CD4-positive, alpha-beta T cell treated with Interleukin-2 at 100 ng/mL for 4 hours (primary cell): ENCODE results near the gene PGRMC2.

Experiments used
- DNase-seq: peaks from one replicate; pipeline ENCODE4 v3.0.0-alpha.2; 2020; ENCODE audit warnings: low spot score

Gene PGRMC2, protein sequence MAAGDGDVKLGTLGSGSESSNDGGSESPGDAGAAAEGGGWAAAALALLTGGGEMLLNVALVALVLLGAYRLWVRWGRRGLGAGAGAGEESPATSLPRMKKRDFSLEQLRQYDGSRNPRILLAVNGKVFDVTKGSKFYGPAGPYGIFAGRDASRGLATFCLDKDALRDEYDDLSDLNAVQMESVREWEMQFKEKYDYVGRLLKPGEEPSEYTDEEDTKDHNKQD

DNA sequence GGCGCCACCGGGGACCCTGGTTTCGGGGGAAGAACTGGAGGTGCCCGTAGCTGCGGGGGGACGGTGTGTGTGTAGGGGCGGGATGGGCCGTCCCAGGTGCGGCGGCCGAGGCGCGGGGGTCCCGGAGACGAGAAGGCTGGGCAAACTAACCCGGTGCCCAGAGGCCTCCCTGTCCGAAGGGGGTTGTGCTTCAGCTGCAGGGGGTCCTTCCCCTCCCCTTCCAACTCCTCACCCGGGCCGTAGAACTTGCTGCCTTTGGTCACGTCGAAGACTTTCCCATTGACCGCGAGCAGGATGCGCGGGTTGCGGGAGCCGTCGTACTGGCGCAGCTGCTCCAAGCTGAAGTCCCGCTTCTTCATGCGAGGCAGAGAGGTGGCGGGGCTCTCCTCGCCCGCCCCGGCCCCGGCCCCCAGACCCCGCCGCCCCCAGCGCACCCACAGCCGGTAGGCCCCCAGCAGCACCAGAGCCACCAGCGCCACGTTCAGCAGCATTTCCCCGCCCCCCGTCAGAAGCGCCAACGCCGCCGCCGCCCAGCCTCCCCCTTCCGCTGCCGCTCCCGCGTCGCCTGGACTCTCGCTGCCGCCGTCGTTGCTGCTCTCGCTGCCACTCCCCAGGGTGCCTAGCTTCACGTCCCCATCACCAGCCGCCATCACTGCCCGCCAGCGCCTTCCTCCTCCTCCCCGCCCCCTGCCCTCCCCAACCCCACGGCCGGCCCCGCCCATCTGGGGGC lies at the start of gene PGRMC2:
PGRMC2 (minus strand) TSS at position 673 of the 730 bp plus-strand sequence; CDS start at position 650, 23 bp downstream.
- DNase-seq: no peak

DNA sequence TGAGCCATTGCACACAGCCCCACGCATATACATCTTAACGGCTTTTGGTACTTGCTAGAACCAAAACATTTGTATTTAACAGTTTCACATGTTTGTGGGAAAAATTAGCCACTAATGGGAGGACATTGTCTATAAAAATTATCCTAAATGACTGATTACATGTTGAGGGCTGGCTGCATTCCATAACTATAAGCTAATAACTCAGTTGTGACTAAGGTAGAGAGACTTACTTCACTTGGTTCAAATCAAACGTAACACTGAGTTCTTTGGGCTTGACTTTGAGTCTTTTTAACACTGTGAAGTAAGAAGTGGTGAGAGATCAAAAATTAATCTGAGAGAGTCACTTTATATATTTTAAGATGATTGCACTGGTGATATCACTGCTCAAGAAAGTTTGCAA lies 47.9 kb upstream of the PGRMC2 start:
- DNase-seq: no peak

DNA sequence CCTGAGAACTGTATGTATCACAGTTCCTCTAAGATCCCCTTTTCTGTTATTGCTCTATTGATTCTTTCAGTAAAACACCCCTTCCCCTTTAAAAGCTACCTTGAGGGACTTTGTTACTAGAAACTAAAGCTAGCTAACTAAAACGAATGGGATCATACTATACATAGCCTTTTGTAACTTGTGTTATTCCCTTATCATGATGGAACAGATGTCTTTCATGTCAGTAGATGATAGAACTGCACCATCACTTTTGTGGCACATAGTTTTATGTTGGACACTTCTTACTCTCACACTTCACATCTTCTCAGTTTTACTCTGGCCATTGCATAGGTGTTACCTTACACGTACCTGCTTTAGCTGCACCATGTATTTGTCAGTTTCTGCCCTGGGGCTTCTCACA lies 46.6 kb upstream of the PGRMC2 start:
- DNase-seq: no peak

DNA sequence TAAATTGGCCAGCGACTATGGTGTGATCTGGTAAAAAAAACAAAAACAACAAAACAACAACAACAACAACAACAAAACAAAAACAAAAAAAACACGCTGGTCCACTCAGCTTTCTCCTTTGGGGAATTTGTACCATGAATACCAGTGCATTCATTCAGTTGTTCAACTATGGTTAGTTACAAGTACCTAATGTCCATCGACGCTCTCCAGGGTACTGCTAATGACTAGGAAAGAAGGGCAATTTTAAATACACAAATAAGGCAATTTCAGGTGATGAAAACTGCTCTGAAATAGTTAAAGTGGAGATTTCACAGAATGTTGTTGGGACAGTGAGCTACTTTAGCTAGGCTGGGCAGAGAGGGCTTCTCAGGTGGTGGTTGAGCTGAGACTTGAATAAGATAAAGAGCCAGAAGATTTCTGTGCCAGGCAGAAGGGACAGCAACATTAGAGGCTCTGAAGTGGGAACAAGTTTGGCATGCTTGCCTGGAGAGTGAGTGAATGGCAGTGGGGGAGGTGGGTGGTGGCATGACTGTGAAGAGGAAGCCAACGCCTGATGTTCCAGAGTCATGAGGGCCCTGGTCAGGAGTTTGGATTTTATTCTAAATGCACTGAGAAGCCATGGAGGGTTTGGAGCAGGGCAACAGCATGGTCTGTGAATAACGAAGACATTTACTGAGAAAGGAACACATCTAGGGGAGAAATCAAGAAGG lies 45.9 kb upstream of the PGRMC2 start:
- DNase-seq: no peak

DNA sequence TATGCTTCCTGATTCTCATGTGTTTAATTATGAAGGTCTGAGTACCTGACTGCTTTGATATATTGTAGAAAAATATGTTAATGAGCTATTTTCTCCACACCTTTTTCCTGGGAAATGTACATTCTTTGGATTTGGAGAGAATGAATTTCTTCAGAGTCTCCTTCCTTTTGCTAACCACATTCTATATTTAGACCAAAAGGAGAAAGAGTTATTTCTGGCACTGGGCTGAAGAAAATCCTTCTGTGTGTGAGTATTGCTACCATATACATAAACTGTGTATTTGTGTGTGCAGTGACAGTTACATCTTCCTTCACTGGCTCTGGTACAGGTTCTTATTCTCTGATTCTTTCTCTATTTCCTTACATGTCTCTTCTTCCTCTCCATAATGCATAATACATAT lies 44.5 kb upstream of the PGRMC2 start:
- DNase-seq: no peak

DNA sequence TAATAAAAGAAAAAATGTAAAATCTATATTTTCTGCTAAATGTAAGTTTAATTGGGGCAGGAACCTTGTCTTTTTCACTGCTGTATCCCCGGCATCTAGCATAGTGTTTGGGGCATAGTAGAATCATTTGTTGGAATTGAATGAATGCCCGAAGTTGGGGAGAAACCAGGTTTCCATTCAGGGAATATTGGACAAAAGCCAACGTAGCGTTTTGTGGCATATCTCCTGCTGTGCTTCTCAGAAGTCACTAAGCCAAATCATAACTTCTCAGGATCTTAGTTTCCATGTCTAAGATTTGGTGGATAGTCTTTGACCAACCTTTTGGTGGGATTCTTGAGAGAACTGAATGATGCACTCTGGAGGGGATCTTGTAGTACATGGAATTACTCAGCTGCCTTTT lies 42.0 kb upstream of the PGRMC2 start:
- DNase-seq: no peak

DNA sequence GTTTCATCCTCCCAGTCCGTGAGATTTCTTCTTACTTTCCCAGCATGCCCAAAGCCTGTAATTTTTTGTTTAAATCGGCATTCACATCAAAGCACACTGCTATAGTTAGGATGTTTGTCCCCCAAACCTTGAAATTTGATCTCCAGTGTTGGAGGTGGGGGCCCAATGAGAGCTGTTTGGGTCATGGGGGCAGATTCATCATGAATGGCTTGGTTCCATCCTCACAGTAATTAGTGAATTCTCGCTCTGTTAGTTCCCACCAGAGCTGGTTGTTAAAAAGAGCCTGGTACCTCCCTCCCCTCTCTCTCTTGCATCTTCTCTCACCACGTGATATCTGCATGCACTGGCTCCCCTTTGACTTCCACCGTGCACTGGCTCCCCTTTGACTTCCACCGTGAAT lies 40.5 kb upstream of the PGRMC2 start:
- DNase-seq: no peak

DNA sequence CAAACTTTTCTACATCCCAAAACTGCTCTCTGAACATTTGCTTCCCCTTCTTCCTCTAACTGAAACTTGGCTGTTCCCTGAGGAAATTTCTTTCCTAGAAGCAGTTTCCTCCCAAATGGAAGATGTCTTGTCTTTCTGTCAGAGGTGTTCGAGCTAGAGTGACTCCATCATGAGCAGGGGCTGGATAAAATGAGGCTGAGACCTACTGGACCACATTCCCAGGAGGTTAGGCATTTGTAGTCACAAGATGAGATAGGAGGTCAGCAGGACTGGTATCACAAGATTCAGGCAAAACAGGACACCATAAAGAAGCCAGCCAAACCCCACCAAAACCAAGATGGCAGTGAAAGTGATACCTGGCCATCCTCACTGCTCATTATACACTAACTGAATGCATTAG lies 35.8 kb upstream of the PGRMC2 start:
- DNase-seq: no peak

DNA sequence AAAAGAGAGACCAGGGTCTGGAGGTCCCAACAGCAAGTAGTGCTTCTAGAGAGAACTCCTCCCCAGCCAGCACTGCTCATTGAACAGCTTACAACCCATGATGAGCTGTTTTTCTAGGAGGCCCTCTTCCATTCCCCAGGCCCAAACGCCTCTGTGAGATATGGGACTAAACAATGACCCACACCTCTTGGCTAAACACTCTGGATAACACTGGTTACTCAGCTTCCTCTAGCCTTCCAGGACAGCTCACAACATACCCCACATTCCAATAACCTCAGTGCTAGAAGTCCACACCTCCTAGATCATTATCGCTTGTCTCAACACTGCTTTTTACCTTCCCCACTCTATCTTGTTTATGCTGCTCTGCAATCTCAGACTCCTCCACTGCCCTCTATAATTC lies 35.4 kb upstream of the PGRMC2 start:
- DNase-seq: no peak

DNA sequence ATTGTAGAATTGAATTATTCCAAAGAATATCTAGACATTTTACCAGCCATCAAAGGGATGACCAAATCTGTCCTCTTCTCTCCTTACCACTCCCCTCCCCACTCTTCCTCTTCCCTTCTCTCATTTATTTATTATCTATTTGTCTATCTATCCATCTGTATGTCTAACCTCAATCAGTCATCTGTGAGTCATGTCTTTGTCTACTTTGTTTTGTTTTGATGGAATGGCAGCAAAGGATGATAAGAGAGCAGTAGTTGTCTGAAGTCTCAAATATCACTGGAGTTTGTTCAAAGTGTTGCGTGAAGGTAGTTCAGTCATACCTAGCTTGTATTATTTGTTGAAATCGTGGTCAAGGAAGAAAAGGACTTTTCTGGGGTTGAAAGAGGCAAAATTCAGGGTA lies 34.7 kb upstream of the PGRMC2 start:
- no peak for DNase-seq

DNA sequence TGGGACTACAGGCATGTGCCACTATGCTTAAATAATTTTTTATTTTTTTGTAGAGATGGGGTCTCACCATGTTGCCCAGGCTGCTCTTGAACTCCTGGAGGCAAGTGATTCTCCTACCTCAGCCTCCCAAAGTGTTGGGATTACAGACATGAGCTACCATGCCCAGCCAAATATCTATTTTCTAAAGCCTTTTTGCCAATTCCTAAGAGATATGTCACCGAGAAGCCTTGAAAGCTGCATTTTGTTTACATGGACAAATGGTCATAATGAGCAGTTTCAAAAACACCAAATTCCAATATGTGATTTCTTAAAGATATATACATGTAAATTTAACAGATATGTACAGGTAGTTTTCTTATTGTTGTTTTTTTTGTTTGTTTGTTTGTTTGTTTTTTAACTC lies 33.0 kb upstream of the PGRMC2 start:
- no peak for DNase-seq

DNA sequence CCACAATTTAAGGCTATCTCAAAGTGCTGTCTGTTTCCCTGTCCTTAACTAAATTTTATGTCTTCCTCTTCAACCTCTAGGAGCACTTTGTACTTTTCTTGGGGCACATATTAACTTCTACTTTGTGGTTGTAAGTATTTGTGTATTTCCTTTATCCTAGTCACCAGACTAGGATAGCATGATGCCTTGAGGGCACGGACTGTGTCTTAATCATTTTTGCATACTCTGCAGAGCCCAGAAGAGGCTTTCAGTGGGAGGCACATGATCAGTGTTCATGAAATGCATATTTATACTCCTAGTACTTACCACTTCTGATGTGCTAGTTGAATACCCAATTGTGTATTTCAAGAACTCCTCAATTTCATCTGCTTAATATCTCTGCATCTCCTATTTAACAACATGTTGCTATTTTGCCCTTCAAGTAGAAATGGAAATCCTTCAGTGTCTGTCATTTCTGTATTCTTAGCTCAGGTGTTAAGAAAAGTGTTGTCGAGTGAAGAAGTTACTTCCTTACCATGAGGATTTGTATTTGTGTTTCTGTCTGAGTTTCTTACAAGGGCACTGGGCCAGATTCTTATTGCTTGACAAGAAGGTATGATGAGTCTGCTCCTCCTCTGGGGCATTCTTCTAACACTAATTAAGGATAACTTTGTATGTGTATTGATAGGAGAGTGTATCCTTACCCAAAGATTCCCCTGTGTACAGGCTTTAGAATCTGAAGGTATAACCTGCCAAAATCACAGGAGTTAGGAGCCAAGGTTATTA lies 28.3 kb upstream of the PGRMC2 start:
- no peak for DNase-seq

DNA sequence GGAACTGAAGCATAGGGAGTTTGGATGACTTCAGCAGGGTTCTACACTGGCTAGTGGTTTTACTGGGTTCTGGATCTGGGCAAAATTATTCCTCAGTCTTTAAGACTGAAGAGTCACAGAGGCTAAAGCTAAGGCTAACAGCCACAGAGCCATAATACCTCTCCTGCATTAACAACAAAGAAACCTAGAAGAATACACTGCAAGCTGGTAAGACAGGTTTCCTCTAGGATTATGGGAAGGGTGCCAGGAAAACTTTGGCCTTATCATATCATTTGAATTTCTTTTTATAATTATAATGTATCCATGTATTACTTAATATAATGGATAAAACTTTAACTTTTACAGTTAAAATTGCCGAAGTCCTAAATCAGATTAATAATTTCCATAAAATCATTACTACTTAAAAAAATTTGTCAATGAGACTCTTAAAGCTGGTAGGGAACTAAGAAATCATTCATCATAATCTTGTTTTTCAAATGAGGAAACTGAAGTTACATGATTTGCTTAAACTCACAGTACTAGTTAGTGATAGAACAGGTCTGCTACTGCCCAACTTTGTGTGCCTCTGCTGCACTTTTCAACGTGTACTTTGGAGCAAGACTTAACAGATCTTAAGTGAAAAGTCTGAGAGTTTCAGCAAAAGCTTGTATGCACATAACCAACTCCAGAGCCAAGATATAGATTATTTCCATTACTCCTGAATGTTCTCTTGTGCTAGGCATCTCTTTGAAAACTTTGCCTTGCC lies 24.2 kb upstream of the PGRMC2 start:
- no peak for DNase-seq

DNA sequence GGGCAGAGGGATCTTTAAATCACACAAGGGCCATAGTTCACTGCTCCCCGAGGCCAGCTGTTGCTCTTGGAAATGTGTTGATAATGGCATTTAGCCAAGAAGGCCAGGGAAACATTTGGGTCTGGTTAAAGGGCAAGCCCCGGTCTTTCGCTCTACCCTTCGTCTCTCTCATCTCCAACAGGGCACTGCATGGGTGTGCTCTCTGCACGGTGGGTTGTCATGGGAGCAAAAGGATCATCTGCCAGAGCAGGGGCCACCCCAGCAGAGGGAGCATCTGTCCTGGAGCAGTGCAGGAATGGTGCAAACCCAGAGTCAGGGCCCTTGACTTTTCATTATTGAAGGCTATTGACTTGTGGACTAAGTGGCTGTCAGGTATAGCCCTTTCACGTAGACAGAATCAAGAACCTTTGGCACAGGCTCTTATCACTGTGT lies 22.7 kb upstream of the PGRMC2 start:
- DNase-seq: no peak

DNA sequence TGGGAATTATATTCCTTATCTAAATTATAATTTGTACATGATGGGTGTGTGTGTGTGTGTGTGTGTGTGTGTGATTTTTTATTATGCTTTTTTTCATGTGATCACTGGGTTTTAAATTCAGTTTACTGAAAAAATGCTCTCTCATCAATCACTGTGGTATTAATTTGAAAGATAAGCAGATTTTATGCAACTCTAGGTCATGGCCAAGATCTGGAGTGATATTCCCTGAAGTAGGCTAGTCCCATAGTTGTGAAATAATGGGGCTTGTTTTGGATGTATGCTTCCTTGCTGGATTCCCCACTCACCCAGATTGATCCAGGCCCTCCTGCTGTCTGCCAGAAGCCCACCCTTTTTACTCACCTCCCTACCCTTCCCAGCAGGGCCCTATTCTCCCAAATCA lies 22.0 kb upstream of the PGRMC2 start:
- DNase-seq: no peak

DNA sequence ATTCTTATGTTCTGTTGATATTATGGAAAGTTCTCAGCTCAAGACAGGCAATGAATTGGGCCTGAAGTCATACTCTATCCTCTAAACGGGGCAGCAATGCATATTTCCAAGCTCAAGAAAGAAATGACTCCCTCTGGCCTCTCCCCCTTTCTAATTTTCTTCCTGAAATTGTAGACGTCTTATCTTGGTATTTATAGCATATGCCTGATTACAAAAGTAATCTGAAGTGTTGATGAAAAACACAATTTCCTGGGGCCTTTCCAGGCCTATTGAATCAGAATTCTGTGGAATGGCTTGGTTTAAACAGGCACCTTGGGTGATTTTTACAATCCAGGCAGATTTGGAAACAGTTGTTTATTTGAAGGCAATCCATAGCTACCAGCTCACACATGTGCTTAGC lies 21.4 kb upstream of the PGRMC2 start:
- DNase-seq: no peak

DNA sequence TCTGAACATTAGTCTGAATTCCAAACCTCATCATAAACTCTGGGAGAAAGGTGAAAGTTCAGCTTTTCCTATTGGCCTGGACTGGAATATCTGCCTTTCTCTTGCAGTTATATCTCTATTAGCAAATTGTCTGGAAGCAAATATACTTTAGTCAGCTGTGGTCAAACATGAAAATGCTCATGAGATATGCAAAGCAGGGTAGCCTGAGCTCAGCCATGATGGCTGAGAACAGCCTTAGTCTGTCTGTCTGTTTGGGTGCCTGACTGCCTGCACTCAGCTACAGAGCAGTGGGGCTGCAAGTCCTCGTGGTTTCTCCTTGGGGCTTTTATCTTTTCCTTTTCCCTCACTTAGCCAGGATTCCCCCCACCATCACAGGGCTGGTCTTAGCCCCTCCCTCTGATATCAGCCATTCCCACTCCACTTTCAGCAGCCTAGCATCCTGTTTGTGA lies 19.5 kb upstream of the PGRMC2 start:
- DNase-seq: no peak

DNA sequence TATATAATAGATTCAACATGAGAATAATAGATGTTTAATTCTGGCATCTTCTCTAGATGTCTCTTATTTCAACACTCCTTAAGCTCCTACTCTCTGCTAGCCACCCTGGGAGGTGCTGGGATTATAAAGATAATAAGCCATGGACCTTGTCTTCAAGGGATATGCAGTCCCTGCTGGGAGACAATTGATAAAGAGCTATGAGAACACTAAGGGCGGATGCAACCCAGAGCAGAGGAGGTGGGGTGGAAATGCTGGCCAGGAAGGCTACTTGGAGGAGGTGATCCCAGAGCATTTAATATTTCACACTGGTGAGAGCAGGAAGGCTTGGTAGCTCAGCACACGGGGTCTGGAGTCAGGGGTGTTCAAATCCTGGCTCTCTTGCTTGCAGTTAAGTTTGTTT lies 18.3 kb upstream of the PGRMC2 start:
- no peak for DNase-seq

DNA sequence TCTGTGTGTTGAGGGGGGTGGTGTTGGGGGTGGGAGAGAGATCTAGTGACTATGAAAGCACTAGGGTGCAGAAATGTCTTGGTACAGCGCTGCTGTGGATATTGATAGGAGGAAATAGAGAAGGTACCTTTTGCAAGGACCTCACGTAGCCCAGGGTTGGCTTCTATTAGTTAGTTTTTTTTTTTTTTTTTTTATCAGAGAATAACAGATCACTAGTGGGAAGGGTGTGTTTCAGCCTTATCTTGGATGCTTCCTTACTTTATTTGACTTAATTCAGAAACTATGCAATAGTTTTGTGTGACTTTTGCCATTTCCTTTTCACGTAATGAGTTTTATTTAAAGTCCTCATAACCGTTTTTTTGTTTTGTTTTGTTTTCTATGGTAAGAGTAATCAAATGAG lies 16.4 kb upstream of the PGRMC2 start:
- DNase-seq: no peak

DNA sequence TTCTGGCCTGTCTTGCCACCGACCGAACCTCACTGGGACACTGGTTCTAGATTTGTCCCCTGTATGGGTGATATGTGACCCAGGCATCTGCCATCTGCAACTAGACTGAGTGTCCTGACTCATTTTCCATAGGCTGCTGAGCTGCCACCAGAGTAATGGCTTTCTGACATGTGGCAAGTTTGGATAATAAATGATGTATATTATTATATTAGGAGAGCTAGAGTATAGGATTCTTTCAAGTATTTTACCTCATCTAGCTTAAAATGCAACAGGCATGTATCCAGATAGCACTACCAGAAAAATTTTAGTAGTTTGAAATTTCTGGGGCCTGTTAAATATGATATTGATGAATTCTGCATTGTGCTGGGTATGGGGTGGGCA lies 15.8 kb upstream of the PGRMC2 start:
- no peak for DNase-seq

DNA sequence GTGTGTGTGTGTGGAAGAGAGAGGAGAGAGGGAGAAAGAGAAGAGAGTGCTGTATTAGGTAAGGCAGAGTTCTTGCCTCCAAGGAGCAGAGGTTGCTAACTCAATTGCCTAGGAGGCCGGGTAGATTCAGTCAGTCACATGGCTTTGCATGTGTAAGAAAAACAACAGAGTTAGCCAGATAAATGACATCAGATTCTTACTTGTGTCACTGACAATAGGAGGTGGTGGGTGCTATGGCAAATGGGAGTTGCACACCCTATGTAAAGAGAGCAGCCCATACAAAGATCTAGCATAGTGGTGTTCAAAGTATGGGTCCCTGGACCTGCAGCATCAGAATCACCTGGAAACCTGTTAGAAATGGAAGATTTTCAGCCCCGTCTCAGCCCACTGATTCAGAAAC lies 14.4 kb upstream of the PGRMC2 start:
- DNase-seq: no peak

DNA sequence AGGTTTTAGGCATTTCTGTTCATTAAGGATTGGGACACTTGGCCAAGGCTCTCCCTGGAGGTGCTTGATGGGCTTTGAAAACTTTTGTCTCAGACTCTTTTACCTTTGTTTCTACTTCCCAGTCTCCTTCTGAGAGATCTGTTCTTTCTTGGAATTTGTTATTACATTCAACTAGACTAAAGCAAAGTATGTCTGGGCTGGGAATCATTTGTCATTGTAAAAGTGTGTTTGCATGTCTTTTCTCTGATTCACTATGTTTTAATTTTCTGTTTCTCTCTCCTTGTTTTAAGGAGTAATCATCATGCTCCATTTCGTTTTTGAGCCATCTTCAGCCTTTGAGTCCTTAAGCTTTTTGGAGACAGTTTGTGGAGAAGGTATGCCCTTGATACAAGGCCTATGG lies 12.2 kb upstream of the PGRMC2 start:
- DNase-seq: no peak
